ENCODE data around the gene UNC13C. TPM values are rescaled to one million over a fixed set of nuclear protein-coding genes. Genes with fewer than 3 reads are reported as not detected.

Gene UNC13C
- total RNA-seq, 1 experiment from 2014 or later = not detected

DNA sequence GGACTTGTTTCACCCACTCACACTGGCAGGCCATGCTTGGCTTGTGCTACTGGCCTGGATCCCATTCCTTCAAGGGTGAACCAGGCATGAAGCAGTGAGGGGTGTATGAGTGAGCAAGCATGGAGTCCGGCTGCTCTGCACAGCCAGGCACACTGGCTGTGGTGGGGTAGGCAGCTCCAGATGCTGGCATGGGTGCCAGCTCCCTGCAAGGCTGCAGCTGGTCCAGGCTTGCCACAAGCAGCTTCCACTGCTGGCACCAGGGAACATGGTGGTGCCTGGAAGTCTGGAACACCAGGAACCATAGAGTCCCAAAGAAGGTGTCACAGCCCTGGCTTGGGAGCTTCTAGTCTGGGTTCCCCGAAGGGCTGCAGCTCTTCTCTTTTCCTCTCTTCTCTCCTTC lies 395.1 kb downstream of the UNC13C start:
- no peak overlapping the region for H3K9ac ChIP-seq (ENCODE audit: low read length)
- H3K4me3 ChIP-seq (replicated peaks in 1 of 2; ENCODE audit: low read depth in 1 of 2, low read length in 2 of 2) = no peak overlapping the region
- H3K36me3 ChIP-seq (ENCODE audit: control insufficient read depth in 1 of 2, insufficient read depth in 2 of 2, low read length in 2 of 2) = no peaks in the 10 kb centered on the region
- H3K9me3 ChIP-seq (ENCODE audit: control insufficient read depth in 1 of 2, insufficient read depth in 1 of 2, low read depth in 1 of 2, low read length in 2 of 2) = peaks cover 12 to 22% of the 10 kb centered on the region in 2 experiments; a peak in 2 of 4 replicates
- H3K27ac ChIP-seq (ENCODE audit: low read depth, low read length) = no peak overlapping the region
- no peaks in the 10 kb centered on the region for H3K4me1 ChIP-seq (ENCODE audit: control insufficient read depth in 1 of 2, insufficient read depth in 2 of 2, low read length in 2 of 2)
- intact Hi-C loops (cut with micrococcal nuclease) = no loop called here
- no peak overlapping the region for H3K4me2 ChIP-seq (ENCODE audit: low read length)
- H3K79me2 ChIP-seq (ENCODE audit: insufficient read depth, low read length) = no peaks in the 10 kb centered on the region
- POLR2A ChIA-PET = no interaction called here
- CTCF ChIA-PET = no interaction called here
- H2AFZ ChIP-seq (ENCODE audit: low read depth, low read length, poor library complexity, severe bottlenecking) = no peak overlapping the region
- no peaks in the 10 kb centered on the region for H4K20me1 ChIP-seq (ENCODE audit: insufficient read depth)
- H3K9me2 ChIP-seq (ENCODE audit: insufficient read depth) = no peaks in the 10 kb centered on the region
- no TSS peak for BruUV-seq (replicated peaks)
- DNase-seq (ENCODE audit: low read depth, low spot score) (no peak), ATAC-seq (no peak)
- TF ChIP-seq SRF (IDR thresholded peaks at IDR 0.05; ENCODE audit: low read depth) (no peak), SIN3A (IDR thresholded peaks at IDR 0.05; ENCODE audit: low read depth) (no peak), CBX3 (IDR thresholded peaks at IDR 0.05; ENCODE audit: low read depth) (no peak), EZH2 (IDR thresholded peaks at IDR 0.05) (no peak), ELF1 (IDR thresholded peaks at IDR 0.05; ENCODE audit: borderline replicate concordance, low read depth) (no peak), FOSL1 (IDR thresholded peaks at IDR 0.05; ENCODE audit: low read depth) (no peak), TCF7L2 (IDR thresholded peaks at IDR 0.05; ENCODE audit: borderline replicate concordance, extremely low read depth, insufficient read depth, insufficient read length) (no peak), POLR2AphosphoS5 (IDR thresholded peaks at IDR 0.05; ENCODE audit: low read depth, low read length) (no peak), CEBPB (IDR thresholded peaks at IDR 0.05; ENCODE audit: low read depth) (no peak)
- TF ChIP-seq, protein P1, sequence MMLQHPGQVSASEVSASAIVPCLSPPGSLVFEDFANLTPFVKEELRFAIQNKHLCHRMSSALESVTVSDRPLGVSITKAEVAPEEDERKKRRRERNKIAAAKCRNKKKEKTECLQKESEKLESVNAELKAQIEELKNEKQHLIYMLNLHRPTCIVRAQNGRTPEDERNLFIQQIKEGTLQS (IDR thresholded peaks at IDR 0.05) = no peak
- TF ChIP-seq, protein P2, sequence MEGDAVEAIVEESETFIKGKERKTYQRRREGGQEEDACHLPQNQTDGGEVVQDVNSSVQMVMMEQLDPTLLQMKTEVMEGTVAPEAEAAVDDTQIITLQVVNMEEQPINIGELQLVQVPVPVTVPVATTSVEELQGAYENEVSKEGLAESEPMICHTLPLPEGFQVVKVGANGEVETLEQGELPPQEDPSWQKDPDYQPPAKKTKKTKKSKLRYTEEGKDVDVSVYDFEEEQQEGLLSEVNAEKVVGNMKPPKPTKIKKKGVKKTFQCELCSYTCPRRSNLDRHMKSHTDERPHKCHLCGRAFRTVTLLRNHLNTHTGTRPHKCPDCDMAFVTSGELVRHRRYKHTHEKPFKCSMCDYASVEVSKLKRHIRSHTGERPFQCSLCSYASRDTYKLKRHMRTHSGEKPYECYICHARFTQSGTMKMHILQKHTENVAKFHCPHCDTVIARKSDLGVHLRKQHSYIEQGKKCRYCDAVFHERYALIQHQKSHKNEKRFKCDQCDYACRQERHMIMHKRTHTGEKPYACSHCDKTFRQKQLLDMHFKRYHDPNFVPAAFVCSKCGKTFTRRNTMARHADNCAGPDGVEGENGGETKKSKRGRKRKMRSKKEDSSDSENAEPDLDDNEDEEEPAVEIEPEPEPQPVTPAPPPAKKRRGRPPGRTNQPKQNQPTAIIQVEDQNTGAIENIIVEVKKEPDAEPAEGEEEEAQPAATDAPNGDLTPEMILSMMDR (IDR thresholded peaks at IDR 0.05 in 2 of 3, conservative IDR thresholded peaks at IDR 0.05 in 1 of 3; ENCODE audit: borderline replicate concordance in 1 of 3, insufficient read depth in 1 of 3, low read depth in 2 of 3, low read length in 2 of 3) = no peak
- TF ChIP-seq, protein P3, sequence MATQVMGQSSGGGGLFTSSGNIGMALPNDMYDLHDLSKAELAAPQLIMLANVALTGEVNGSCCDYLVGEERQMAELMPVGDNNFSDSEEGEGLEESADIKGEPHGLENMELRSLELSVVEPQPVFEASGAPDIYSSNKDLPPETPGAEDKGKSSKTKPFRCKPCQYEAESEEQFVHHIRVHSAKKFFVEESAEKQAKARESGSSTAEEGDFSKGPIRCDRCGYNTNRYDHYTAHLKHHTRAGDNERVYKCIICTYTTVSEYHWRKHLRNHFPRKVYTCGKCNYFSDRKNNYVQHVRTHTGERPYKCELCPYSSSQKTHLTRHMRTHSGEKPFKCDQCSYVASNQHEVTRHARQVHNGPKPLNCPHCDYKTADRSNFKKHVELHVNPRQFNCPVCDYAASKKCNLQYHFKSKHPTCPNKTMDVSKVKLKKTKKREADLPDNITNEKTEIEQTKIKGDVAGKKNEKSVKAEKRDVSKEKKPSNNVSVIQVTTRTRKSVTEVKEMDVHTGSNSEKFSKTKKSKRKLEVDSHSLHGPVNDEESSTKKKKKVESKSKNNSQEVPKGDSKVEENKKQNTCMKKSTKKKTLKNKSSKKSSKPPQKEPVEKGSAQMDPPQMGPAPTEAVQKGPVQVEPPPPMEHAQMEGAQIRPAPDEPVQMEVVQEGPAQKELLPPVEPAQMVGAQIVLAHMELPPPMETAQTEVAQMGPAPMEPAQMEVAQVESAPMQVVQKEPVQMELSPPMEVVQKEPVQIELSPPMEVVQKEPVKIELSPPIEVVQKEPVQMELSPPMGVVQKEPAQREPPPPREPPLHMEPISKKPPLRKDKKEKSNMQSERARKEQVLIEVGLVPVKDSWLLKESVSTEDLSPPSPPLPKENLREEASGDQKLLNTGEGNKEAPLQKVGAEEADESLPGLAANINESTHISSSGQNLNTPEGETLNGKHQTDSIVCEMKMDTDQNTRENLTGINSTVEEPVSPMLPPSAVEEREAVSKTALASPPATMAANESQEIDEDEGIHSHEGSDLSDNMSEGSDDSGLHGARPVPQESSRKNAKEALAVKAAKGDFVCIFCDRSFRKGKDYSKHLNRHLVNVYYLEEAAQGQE (IDR thresholded peaks at IDR 0.05; ENCODE audit: low read depth) = no peak
- no peaks in the 10 kb centered on the region for H3K27me3 ChIP-seq (ENCODE audit: insufficient read depth, low read length)
- RAD21 ChIA-PET (ENCODE audit: low non-redundant PET in 1 of 2, low total read pairs in 2 of 2, uncharacterized antibody in 2 of 2, unreplicated experiment in 2 of 2) = no interaction called here

Data from HCT116 (cell line).